GM12873 (cell line): ENCODE data around the gene BMPR1B.

ENCODE experiments used
- TF ChIP-seq, protein P1 (sequence below): IDR thresholded peaks from 2 replicates; pipeline ENCODE4 v1.5.1; 2012; ENCODE audit warnings: low read depth, mild to moderate bottlenecking, moderate library complexity, low read length, control low read depth; ENCODE audit not compliant: insufficient read depth; ENCODE audit errors: missing control alignments

The BMPR1B gene

DNA sequence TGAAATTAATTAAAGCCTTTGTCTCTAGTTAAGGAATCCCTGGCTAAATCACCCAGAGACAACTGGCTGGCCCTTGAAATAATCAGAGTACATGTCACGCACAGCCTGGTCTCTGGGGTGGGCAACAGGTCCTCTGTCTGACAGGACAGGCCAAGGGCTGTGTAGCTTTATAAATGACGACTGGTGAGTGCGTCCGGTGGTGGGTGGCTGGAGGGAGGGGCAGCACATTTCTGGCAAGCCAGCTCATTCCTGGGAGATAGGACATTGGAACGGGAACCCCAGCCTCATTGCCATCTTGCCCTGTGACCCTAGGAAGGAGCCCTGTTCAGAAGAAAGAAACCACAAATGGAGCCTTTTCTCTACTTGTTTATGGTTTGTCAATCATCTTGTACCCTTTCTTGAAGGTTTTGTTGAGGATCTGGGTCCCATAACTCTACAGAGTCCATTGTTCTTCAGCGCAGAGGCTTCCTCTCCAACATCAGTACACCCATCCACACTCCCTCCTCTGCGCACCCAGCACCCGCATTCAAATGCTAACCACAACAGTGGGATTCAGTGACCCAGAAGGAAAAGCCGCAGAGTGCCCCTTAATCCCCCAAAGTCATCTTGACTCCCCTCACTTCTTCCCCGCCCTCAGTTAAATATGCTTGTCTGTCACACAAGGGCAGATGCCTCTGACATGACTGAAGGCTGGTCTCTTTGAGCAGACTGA is 422.9 kb downstream of the BMPR1B start:
- TF ChIP-seq, protein P1, sequence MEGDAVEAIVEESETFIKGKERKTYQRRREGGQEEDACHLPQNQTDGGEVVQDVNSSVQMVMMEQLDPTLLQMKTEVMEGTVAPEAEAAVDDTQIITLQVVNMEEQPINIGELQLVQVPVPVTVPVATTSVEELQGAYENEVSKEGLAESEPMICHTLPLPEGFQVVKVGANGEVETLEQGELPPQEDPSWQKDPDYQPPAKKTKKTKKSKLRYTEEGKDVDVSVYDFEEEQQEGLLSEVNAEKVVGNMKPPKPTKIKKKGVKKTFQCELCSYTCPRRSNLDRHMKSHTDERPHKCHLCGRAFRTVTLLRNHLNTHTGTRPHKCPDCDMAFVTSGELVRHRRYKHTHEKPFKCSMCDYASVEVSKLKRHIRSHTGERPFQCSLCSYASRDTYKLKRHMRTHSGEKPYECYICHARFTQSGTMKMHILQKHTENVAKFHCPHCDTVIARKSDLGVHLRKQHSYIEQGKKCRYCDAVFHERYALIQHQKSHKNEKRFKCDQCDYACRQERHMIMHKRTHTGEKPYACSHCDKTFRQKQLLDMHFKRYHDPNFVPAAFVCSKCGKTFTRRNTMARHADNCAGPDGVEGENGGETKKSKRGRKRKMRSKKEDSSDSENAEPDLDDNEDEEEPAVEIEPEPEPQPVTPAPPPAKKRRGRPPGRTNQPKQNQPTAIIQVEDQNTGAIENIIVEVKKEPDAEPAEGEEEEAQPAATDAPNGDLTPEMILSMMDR: no peak

- TF ChIP-seq, protein P1: no peak
Observed at GRCh38 chr4:95181243-95181995, 423.7 kb downstream of the BMPR1B start.

- TF ChIP-seq, protein P1: no peak
Observed at GRCh38 chr4:95181996-95182306, 424.2 kb downstream of the BMPR1B start.

DNA sequence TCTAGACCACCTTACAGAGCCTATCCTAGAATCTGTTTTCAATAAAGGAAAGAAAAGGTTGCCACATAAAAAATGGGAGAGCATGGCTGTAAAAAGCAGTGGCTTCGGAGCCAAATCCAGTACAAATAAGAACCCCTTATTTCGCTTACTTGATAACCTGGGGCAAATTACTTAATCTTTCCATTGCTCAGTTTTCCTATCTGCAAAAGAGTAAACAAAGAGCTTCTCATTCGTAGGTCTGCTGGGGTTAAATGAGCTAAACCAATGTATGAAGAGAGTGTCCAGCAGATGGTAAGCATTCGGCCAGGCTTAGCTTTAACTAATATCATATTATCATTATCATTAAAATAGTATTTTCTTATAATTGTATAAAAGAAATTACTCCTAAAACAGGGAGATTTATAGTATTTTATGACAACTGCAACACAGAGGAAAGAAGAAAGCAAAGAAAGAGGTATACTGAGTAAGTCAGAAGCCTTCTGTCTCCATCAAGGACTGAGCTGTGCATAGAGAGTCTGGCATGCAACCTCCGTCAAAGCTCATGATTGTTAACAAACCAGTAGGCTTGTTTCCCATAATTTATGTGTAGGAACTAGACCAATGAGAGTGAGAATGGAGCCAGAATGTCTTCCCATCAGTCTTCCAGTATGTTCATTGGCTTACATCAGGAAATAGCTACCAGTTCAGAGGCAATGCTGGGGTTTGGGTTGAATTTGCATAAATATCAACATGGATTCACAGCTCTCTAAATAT is 426.1 kb downstream of the BMPR1B start:
- TF ChIP-seq, protein P1: no peak

DNA sequence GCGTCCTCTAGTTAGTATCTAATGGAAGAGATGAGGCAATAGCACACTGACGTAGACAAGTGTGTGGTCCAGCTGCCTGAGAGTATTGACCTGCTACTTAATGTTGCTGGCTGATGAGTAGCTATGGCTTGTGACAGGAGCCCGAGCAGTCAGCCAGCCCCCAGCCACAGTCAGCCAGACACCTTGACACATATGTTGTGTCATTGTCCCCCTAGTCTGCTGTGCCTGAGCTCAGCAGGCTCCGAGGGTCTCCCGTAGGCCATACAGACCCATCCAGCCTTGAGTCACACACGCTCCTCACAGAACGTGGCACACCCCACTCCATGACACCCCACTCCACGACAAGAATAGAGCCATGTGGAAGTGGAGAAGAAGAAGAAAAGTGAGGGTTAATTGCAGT is 428.9 kb downstream of the BMPR1B start:
- TF ChIP-seq, protein P1: no peak

DNA sequence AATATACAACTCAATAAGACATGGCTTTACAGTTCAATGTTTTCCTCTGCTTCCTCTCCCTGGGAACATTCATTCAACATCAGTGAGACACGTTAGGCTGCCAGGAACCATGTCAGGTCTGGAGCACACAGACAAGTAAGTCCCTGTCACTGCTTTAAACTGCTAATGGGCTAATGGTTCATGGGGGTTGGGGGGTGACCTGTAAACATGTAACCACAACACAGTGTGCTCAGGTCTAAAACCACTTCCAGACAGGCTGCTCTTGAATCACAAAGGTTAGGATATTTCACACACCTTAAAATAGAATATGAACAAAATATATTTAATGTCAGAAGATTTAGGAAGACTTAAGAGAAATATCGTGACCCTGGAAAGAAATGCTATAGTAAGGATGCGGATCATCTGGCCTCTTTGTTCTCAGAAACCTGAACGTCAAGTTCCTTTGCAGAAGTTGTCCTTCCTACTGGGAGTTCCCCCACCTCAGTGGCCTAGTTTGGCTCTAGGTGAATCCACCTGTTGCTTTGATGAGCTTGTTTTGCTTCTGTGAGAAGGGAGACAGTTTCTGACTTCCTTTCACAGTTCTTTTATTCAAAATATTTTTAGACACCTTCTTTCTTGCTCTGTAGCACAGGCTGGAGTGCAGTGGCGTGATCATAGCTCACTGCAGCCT is 431.1 kb downstream of the BMPR1B start:
- TF ChIP-seq, protein P1: no peak
